HuH-7.5 (cell line): ENCODE data around the gene SYNGR1.

ENCODE experiments used
- DNase-seq: peaks from one replicate; pipeline ENCODE4 v3.0.0; 2011; ENCODE audit warnings: low spot score

SYNGR1 gene

DNA sequence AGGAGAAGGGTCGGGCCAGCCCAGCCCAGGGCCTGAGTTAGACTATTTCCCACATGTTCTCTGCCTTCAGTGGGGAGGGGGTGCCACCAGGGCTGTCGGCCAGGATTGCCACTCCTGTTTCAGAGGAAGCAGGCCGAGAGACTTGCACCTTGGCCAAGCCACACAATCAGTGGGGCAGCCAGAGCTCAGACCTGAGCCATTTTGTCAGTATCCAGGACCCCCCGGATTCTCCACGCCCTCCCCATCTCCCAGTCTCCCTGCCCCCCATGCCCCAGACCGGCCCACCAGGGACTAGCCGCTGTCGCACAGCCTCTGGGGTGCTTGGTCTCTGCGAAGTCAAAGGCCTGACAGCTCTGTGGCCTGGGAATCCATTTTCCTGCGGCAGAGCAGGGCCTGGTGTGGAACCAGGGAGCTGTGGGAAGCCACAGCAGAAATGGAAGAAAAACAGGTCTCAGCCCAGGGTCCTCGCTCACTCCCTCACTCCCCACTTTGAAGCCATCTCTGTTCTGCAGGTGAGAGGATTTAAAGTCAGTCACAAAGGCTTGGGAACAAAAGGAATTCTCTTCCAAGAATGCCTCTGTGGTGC lies 81.5 kb downstream of the SYNGR1 start:
- DNase-seq, result no peak

DNA sequence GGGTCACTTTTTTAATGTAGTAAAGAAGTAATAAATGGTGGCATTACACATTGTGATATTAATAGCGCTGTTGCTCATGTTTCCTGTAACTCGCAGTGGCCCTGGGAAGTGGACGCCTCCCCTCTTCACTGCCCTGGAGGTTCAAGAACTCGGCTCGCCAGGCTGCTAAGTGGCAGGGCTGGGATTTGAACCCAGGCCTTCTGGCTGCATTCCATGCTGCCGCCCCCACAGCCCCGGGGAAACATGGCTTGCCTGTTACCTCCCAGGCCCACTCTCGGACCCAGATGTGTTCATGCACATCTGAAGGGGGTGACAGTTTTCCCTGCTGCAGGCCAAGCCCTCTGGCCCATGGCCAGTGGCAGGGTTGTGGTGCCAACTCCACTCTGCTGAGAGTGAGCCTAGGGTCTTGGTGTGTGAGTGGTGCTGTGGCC lies 82.0 kb downstream of the SYNGR1 start:
- DNase-seq, result no peak

DNA sequence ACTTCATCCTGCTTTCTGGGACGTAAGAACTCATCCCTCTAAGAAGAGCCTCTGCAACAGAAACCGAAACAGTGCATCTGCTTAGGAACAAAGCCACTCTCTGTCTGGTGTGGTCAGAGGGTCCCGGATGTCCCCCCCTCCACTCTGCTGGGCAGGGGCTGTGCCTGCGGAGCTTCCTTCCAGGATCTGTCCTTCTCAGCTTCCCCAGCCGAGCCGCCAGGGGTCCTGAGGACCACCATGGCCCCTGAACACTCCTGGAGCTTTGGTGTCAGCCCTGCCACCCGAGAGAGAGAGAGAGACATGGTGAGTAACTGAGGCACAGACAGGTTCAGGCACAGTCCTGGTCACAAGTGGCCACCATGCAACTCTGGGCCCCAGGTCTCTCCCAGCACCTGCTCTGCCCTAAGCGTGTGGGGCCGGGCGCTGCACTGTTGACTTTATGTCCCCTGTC lies 82.6 kb downstream of the SYNGR1 start:
- no peak for DNase-seq

DNA sequence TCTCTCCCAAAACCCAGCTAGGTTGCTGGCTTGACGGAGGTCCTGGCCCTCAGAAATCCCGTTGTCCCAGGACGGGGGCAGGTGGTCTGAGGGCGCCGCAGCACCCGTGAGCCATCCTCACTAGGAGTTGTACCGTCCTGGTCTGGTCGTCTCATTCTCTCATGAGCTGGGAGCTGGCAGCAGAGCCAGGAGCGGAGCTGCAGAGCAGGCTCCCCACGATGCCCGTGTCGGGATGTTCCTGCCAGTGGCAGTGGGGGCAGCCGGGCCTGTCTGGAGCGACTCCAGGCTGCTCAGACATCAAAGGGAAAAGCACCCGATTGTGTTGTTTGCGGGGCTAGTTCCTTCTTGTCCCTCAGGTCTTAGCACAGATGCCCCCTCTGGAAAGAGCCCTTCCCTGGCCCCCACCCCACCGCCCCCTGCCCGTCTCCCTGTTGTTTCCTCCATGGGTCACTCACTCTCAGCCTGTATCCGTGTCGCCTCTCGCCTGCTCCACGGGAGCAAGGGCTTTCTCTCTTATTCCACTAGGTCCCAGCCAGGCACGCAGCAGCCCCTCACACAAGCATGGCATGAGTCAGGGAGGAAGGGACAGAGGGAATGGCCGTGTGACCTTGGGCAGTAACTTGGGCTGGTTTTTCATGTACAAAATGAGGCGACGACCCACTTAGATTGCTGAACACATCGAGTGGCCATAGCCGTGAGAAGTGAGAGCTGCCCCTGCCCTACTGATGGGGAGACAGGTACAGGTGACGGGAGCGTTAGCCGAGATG lies 83.9 kb downstream of the SYNGR1 start:
- DNase-seq, result no peak

DNA sequence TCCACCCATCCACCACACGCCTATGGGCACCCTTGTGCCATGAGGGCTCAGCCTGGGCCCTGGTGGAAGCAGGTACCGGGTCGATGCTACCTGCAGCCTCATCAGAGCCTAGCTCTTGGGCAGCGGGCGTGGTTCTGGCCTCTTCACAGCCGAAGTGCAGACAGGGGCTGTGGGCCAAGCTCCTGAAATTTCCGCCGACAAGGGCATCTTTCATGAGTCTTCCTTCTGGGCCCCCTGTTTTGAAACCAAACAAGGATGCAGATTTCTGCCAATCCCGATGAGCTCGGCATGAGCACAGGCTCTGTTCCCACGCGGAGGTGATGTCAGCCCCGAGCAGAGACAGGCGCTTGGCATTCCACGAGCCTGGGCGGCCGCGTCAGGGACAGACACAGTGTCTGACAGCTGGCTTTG lies 84.5 kb downstream of the SYNGR1 start:
- no peak for DNase-seq

DNA sequence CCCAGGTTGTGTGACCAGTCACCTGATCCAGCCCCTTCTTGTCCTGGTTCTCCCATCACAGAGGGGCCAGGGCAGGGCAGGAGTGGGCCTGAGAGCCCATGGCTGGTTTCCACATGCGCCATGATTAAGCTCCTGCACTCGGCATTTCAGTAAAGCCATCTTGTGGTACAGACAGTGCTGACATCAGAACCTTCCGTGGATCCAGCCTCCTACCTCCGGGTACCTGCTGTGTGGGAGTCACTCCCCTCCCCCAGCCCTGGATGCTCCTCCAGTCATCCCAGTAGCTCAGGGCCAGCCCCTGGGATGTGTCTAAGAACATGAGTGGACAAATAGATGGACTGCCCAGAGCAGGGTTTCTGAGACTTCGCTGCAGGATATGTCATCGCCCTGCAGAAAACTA lies 84.9 kb downstream of the SYNGR1 start:
- no peak for DNase-seq
